Mesenteric fat pad (tissue), 1 donor: Measurements from ENCODE around the gene AFF3. TPM values are rescaled to one million over a fixed set of nuclear protein-coding genes. Genes with fewer than 3 reads are reported as not detected.
"Not testable (repeated sequence)": the region's sequence is repeated elsewhere in the genome, so short reads cannot be mapped to it uniquely, and the experiment has no call there.

Source experiments
- DNase-seq: peaks from one replicate; pipeline ENCODE4 v3.0.0-alpha.2; 2020; ENCODE audit warnings: low spot score
- total RNA-seq: library from RNA; stranded (reverse); fragmentation: NEBNext Ultra II Directional; extraction: Animal tissue kit (Norgen Biotek cat#: 25700); gene quantifications from one replicate; pipeline ENCODE4 v1.2.1, GENCODE V29; 2021
- donor health status: DM: yes; HTN: yes; CAD: no.

Gene AFF3
- total RNA-seq, 1 donor from 2014 or later, result 4.5 TPM

GRCh38 chr2:99504844-99505584 is 637.4 kb downstream of the AFF3 start:
- no peak for DNase-seq

- not testable (repeated sequence) for DNase-seq
Measured at GRCh38 chr2:99503662-99504416, 638.6 kb downstream of the AFF3 start.

GRCh38 chr2:99496021-99496420 is 646.4 kb downstream of the AFF3 start:
- DNase-seq, result no peak

Other genes with a start within 250 kb of the AFF3 start
- gene LONRF2, start 179.9 kb upstream of the AFF3 start, total RNA-seq, result 5.9 TPM